ENCODE data around the gene ESYT2. TPM values are rescaled to one million over a fixed set of nuclear protein-coding genes. Genes with fewer than 3 reads are reported as not detected.

Gene ESYT2
- total RNA-seq, 1 experiment from 2014 or later: 68.2 TPM

GRCh38 chr7:158869876-158870275 is 40.6 kb upstream of the ESYT2 start:
- H3K9me2 ChIP-seq (ENCODE audit: insufficient read depth): no peaks in the 10 kb centered on the region
- H3K9me3 ChIP-seq (ENCODE audit: control insufficient read depth in 1 of 2, insufficient read depth in 1 of 2, low read depth in 1 of 2, low read length in 2 of 2): no peaks in the 10 kb centered on the region
- no peak for DNase-seq (ENCODE audit: low read depth, low spot score)
- intact Hi-C loops (cut with micrococcal nuclease): no loop called here
- H2AFZ ChIP-seq (ENCODE audit: low read depth, low read length, poor library complexity, severe bottlenecking): no peak overlapping the region
- BruUV-seq (replicated peaks): no TSS peak
- no peak overlapping the region for H3K4me3 ChIP-seq (replicated peaks in 1 of 2; ENCODE audit: low read depth in 1 of 2, low read length in 2 of 2)
- RAD21 ChIA-PET (ENCODE audit: low non-redundant PET in 1 of 2, low total read pairs in 2 of 2, uncharacterized antibody in 2 of 2, unreplicated experiment in 2 of 2): no interaction called here
- no peak overlapping the region for H3K4me2 ChIP-seq (ENCODE audit: low read length)
- ATAC-seq: no peak
- H3K27me3 ChIP-seq (ENCODE audit: insufficient read depth, low read length): no peaks in the 10 kb centered on the region
- TF ChIP-seq SRF (IDR thresholded peaks at IDR 0.05; ENCODE audit: low read depth): no peak
- no peaks in the 10 kb centered on the region; a peak in 1 of 4 replicates for H3K36me3 ChIP-seq (ENCODE audit: control insufficient read depth in 1 of 2, insufficient read depth in 2 of 2, low read length in 2 of 2)
- POLR2A ChIA-PET: no interaction called here
- no peak overlapping the region for H3K27ac ChIP-seq (ENCODE audit: low read depth, low read length)
- H3K9ac ChIP-seq (ENCODE audit: low read length): no peak overlapping the region
- CTCF ChIA-PET: no interaction called here
- peaks cover 0 to 10% of the 10 kb centered on the region in 2 experiments; a peak in 2 of 4 replicates for H3K4me1 ChIP-seq (ENCODE audit: control insufficient read depth in 1 of 2, insufficient read depth in 2 of 2, low read length in 2 of 2)
- no peaks in the 10 kb centered on the region for H4K20me1 ChIP-seq (ENCODE audit: insufficient read depth)
- peaks cover 2% of the 10 kb centered on the region; the same call in 1 of the 2 replicates for H3K79me2 ChIP-seq (ENCODE audit: insufficient read depth, low read length)

DNA sequence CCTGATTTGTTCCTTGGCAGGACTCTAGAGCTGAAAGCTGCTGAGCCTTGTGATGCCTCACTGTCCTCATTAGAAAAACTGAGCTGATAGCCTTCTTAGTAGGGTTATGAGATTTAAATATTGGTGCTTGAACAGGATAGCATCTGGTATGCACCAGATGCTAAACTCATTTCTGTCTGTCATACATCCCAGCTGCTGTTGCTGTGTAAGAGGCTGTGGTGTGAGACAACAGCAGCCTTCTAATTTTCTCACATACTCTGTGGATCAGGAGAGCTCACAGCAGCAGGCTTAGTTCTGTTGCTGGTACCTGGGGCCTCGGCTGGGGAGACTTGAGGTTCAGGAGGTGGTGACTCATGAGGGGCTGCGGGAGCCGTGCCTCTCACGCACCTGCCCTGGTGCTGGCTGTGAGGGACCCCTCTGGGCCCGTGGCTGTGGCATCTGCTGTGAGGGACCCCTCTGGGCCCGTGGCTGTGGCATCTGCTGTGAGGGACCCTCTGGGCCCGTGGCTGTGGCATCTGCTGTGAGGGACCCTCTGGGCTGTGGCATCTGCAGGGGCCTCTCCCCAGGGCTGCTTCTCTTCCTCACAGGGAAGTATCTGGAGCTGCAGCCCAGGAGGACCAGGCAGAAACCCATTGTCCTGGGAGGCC is 39.6 kb upstream of the ESYT2 start:
- Histone ChIP-seq H3K9me2 (ENCODE audit: insufficient read depth) (no peaks in the 10 kb centered on the region), H4K20me1 (ENCODE audit: insufficient read depth) (no peaks in the 10 kb centered on the region), H3K4me3 (replicated peaks in 1 of 2; ENCODE audit: low read depth in 1 of 2, low read length in 2 of 2) (no peak overlapping the region), H3K9ac (ENCODE audit: low read length) (no peak overlapping the region), H2AFZ (ENCODE audit: low read depth, low read length, poor library complexity, severe bottlenecking) (no peak overlapping the region), H3K79me2 (ENCODE audit: insufficient read depth, low read length) (peaks cover 4% of the 10 kb centered on the region; the same call in 1 of the 2 replicates), H3K4me2 (ENCODE audit: low read length) (no peak overlapping the region), H3K27ac (ENCODE audit: low read depth, low read length) (no peak overlapping the region), H3K27me3 (ENCODE audit: insufficient read depth, low read length) (no peaks in the 10 kb centered on the region), H3K9me3 (ENCODE audit: control insufficient read depth in 1 of 2, insufficient read depth in 1 of 2, low read depth in 1 of 2, low read length in 2 of 2) (no peaks in the 10 kb centered on the region), H3K36me3 (ENCODE audit: control insufficient read depth in 1 of 2, insufficient read depth in 2 of 2, low read length in 2 of 2) (no peaks in the 10 kb centered on the region; a peak in 1 of 4 replicates), H3K4me1 (ENCODE audit: control insufficient read depth in 1 of 2, insufficient read depth in 2 of 2, low read length in 2 of 2) (peaks cover 3 to 20% of the 10 kb centered on the region in 2 experiments; a peak in 3 of 4 replicates)
- TF ChIP-seq, protein P1, sequence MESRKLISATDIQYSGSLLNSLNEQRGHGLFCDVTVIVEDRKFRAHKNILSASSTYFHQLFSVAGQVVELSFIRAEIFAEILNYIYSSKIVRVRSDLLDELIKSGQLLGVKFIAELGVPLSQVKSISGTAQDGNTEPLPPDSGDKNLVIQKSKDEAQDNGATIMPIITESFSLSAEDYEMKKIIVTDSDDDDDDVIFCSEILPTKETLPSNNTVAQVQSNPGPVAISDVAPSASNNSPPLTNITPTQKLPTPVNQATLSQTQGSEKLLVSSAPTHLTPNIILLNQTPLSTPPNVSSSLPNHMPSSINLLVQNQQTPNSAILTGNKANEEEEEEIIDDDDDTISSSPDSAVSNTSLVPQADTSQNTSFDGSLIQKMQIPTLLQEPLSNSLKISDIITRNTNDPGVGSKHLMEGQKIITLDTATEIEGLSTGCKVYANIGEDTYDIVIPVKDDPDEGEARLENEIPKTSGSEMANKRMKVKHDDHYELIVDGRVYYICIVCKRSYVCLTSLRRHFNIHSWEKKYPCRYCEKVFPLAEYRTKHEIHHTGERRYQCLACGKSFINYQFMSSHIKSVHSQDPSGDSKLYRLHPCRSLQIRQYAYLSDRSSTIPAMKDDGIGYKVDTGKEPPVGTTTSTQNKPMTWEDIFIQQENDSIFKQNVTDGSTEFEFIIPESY (IDR thresholded peaks at IDR 0.05; ENCODE audit: extremely low read depth, insufficient replicate concordance, low read length): no peak
- TF ChIP-seq POLR2AphosphoS5 (IDR thresholded peaks at IDR 0.05; ENCODE audit: low read depth, low read length): no peak
- TF ChIP-seq, protein P2, sequence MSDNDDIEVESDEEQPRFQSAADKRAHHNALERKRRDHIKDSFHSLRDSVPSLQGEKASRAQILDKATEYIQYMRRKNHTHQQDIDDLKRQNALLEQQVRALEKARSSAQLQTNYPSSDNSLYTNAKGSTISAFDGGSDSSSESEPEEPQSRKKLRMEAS (IDR thresholded peaks at IDR 0.05): no peak
- TF ChIP-seq FOSL1 (IDR thresholded peaks at IDR 0.05; ENCODE audit: low read depth): no peak
- TF ChIP-seq RAD21 (IDR thresholded peaks at IDR 0.05; ENCODE audit: low read depth): no peak
- TF ChIP-seq YY1 (IDR thresholded peaks at IDR 0.05; ENCODE audit: extremely low read depth, insufficient replicate concordance, low read depth, low read length): no peak
- TF ChIP-seq REST (IDR thresholded peaks at IDR 0.05; ENCODE audit: low read depth): no peak
- no peak for TF ChIP-seq ZFX (IDR thresholded peaks at IDR 0.05)
- no peak for TF ChIP-seq SP1 (IDR thresholded peaks at IDR 0.05; ENCODE audit: low read depth)
- TF ChIP-seq EGR1 (IDR thresholded peaks at IDR 0.05; ENCODE audit: low read depth): no peak
- no peak for TF ChIP-seq ATF3 (IDR thresholded peaks at IDR 0.05)
- no peak for TF ChIP-seq ELF1 (IDR thresholded peaks at IDR 0.05; ENCODE audit: borderline replicate concordance, low read depth)
- intact Hi-C loops (cut with micrococcal nuclease): no loop called here
- DNase-seq (ENCODE audit: low read depth, low spot score): no peak
- RAD21 ChIA-PET (ENCODE audit: low non-redundant PET in 1 of 2, low total read pairs in 2 of 2, uncharacterized antibody in 2 of 2, unreplicated experiment in 2 of 2): no interaction called here
- no peak for ATAC-seq
- CTCF ChIA-PET: no interaction called here
- BruUV-seq (replicated peaks): no TSS peak
- POLR2A ChIA-PET: no interaction called here

All from HCT116 (cell line).